Activated T-helper 1 cell treated with anti-CD3 and anti-CD28 coated beads, Interleukin-2, amount 50 U/mL, for 16 hours (primary cell): Measurements from ENCODE around the gene FZD10.

ENCODE experiments used
- DNase-seq, 2 donors: peaks; one replicate each; pipeline ENCODE4 v3.0.0-alpha.2; 2020; ENCODE audit warnings: low read depth in 1 of 2, low spot score in 1 of 2

FZD10 gene

GRCh38 chr12:130162267-130162666 is at the start of gene FZD10:
TSS of gene FZD10 (plus strand) at chr12:130162464. CDS start at chr12:130162943, 479 bp downstream.
- no peak for DNase-seq

GRCh38 chr12:130114952-130115351 is 47.3 kb upstream of the FZD10 start:
- no peak for DNase-seq

GRCh38 chr12:130115646-130116045 is 46.6 kb upstream of the FZD10 start:
- DNase-seq = no peak

GRCh38 chr12:130116791-130117190 is 45.5 kb upstream of the FZD10 start:
- no peak for DNase-seq

GRCh38 chr12:130117233-130117632 is 45.0 kb upstream of the FZD10 start:
- DNase-seq = no peak

- DNase-seq = no peak
These were observed 44.6 kb upstream of the FZD10 start for GRCh38 chr12:130117701-130118100.

GRCh38 chr12:130118181-130118580 is 44.1 kb upstream of the FZD10 start:
- DNase-seq = no peak

- no peak for DNase-seq
These were observed 42.9 kb upstream of the FZD10 start for GRCh38 chr12:130119241-130119861.

GRCh38 chr12:130120012-130120805 is 42.1 kb upstream of the FZD10 start:
- DNase-seq = no peak

GRCh38 chr12:130121226-130122000 is 40.9 kb upstream of the FZD10 start:
- no peak for DNase-seq

GRCh38 chr12:130122356-130122755 is 39.9 kb upstream of the FZD10 start:
- no peak for DNase-seq

- no peak for DNase-seq
These were observed 38.2 kb upstream of the FZD10 start for GRCh38 chr12:130124106-130124505.

GRCh38 chr12:130124605-130125244 is 37.5 kb upstream of the FZD10 start:
- no peak for DNase-seq

- no peak for DNase-seq
These were observed 36.2 kb upstream of the FZD10 start for GRCh38 chr12:130126023-130126432.

GRCh38 chr12:130127532-130127911 is 34.7 kb upstream of the FZD10 start:
- DNase-seq = no peak

GRCh38 chr12:130127912-130128789 is 34.1 kb upstream of the FZD10 start:
- no peak for DNase-seq

- DNase-seq = no peak
These were observed 33.2 kb upstream of the FZD10 start for GRCh38 chr12:130128790-130129735.

GRCh38 chr12:130130346-130130745 is 31.9 kb upstream of the FZD10 start:
- DNase-seq = no peak

GRCh38 chr12:130131025-130131424 is 31.2 kb upstream of the FZD10 start:
- no peak for DNase-seq
